HCT116 (cell line): ENCODE results near the gene KIAA1586. TPM values are rescaled to one million over a fixed set of nuclear protein-coding genes. Genes with fewer than 3 reads are reported as not detected.

Experiments
- ATAC-seq: fragments of 200-7000 bp; cut with Tn5 transposase; 2 replicates; pipeline ENCODE4 v1.9.1; 2020; ENCODE audit warnings: mild to moderate bottlenecking, moderate library complexity
- BruUV-seq: library from RNA; stranded (reverse); fragments of 400-500 nt; replicated peaks from 2 replicates; lab custom pipeline; 2021; lab: Mats Ljungman, UMichigan
- CTCF ChIA-PET: fragments of 300-600 bp; sonication (Branson Sonifier 250); formaldehyde crosslinking; loops from one replicate; lab custom pipeline; 2021; ENCODE audit warnings: antibody characterized with exemption; lab: Charles Lee
- POLR2A ChIA-PET: fragments of 300-600, 350-600 bp; sonication (Branson Sonifier 250); formaldehyde crosslinking; loops from one replicate; lab custom pipeline; 2021; ENCODE audit warnings: antibody characterized with exemption; lab: Charles Lee
- RAD21 ChIA-PET, 2 experiments: fragments of 300-600 bp; sonication (Branson Sonifier 250); formaldehyde crosslinking; loops; one replicate each; lab custom pipeline; 2023; ENCODE audit warnings: low total read pairs in 2 of 2; ENCODE audit not compliant: uncharacterized antibody in 2 of 2, unreplicated experiment in 2 of 2, low non-redundant PET in 1 of 2; lab: Charles Lee
- DNase-seq: peaks from one replicate; pipeline ENCODE4 v3.0.0-alpha.2; 2010; ENCODE audit warnings: low read depth, low spot score
- H2AFZ ChIP-seq: fragments of 200-600 bp; shearing (Covaris generic), sonication (generic); 2 replicates; pipeline ENCODE4 v1.6.1; 2017; ENCODE audit warnings: low read depth, mixed run types, mixed read lengths, antibody characterized with exemption, low read length; ENCODE audit not compliant: poor library complexity, severe bottlenecking
- H3K27ac ChIP-seq: 2 replicates; pipeline ENCODE4 v1.5.1; 2012; ENCODE audit warnings: low read depth, low read length
- H3K27me3 ChIP-seq: fragments of 200-600 bp; sonication (generic); 2 replicates; pipeline ENCODE4 v1.6.1; 2016; ENCODE audit warnings: mixed run types, low read length, mixed read lengths; ENCODE audit not compliant: insufficient read depth
- H3K36me3 ChIP-seq, 2 experiments: fragments of 200-500 bp in 1 of 2; fragments of 200-600 bp in 1 of 2; sonication (Bioruptor generic) in 1 of 2; sonication (generic) in 1 of 2; 2 replicates each; pipeline versions ENCODE4 v1.5.1 to v1.6.1; 2014 to 2016; ENCODE audit warnings: low read length in 2 of 2, inconsistent platforms in 1 of 2, mixed read lengths in 1 of 2, mixed run types in 1 of 2; ENCODE audit not compliant: insufficient read depth in 2 of 2, control insufficient read depth in 1 of 2
- H3K4me1 ChIP-seq, 2 experiments: fragments of 200-600 bp in 1 of 2; sonication (generic) in 1 of 2; 2 replicates each; pipeline versions ENCODE4 v1.5.1 to v1.6.1; 2012 to 2017; ENCODE audit warnings: low read length in 2 of 2, inconsistent platforms in 1 of 2, mild to moderate bottlenecking in 1 of 2, mixed read lengths in 1 of 2, mixed run types in 1 of 2, moderate library complexity in 1 of 2; ENCODE audit not compliant: insufficient read depth in 2 of 2, control insufficient read depth in 1 of 2
- H3K4me2 ChIP-seq: fragments of 200-600 bp; sonication (generic); 2 replicates; pipeline ENCODE4 v1.6.1; 2017; ENCODE audit warnings: mixed run types, low read length, mixed read lengths
- H3K4me3 ChIP-seq, 2 experiments: fragments of 200-600 bp in 1 of 2; sonication (generic) in 1 of 2; replicated peaks in 1 of 2; 2 replicates each; pipeline ENCODE4 v1.5.1; 2011 to 2016; ENCODE audit warnings: low read length in 2 of 2, control low read depth in 1 of 2, low read depth in 1 of 2, mild to moderate bottlenecking in 1 of 2, mixed read lengths in 1 of 2, mixed run types in 1 of 2
- H3K79me2 ChIP-seq: fragments of 200-600 bp; sonication (generic); 2 replicates; pipeline ENCODE4 v1.6.1; 2017; ENCODE audit warnings: mild to moderate bottlenecking, mixed run types, low read length, moderate library complexity, mixed read lengths; ENCODE audit not compliant: insufficient read depth
- H3K9ac ChIP-seq: fragments of 200-600 bp; sonication (generic); 2 replicates; pipeline ENCODE4 v1.6.1; 2016; ENCODE audit warnings: low read length, mixed read lengths
- H3K9me2 ChIP-seq: fragments of 200-600 bp; sonication (generic), shearing (Covaris generic); 2 replicates; pipeline ENCODE4 v1.6.1; 2017; ENCODE audit warnings: mixed run types, mild to moderate bottlenecking, moderate library complexity; ENCODE audit not compliant: insufficient read depth
- H3K9me3 ChIP-seq, 2 experiments: fragments of 200-500 bp in 1 of 2; fragments of 200-600 bp in 1 of 2; sonication (Bioruptor generic) in 1 of 2; sonication (generic) in 1 of 2; 2 replicates each; pipeline ENCODE4 v1.6.1; 2014 to 2017; ENCODE audit warnings: low read length in 2 of 2, mixed read lengths in 2 of 2, inconsistent platforms in 1 of 2, low read depth in 1 of 2, mild to moderate bottlenecking in 1 of 2, mixed run types in 1 of 2, moderate library complexity in 1 of 2; ENCODE audit not compliant: control insufficient read depth in 1 of 2, insufficient read depth in 1 of 2
- H4K20me1 ChIP-seq: fragments of 200-600 bp; sonication (generic), shearing (Covaris generic); 2 replicates; pipeline ENCODE4 v1.6.1; 2017; ENCODE audit warnings: mixed run types, mild to moderate bottlenecking, moderate library complexity; ENCODE audit not compliant: insufficient read depth
- CEBPB ChIP-seq: IDR thresholded peaks from 2 replicates; pipeline ENCODE4 v1.6.1; 2012; ENCODE audit warnings: low read depth
- CTCF ChIP-seq, 3 experiments: fragments of 200-600 bp in 1 of 3; sonication (generic) in 1 of 3; IDR thresholded peaks in 2 of 3; conservative IDR thresholded peaks in 1 of 3; 2 replicates each; pipeline ENCODE4 v1.5.1; 2012 to 2017; ENCODE audit warnings: low read depth in 2 of 3, low read length in 2 of 3, antibody characterized with exemption in 1 of 3, borderline replicate concordance in 1 of 3, control low read depth in 1 of 3, mild to moderate bottlenecking in 1 of 3, mixed read lengths in 1 of 3, mixed run types in 1 of 3, moderate library complexity in 1 of 3; ENCODE audit not compliant: insufficient read depth in 1 of 3
- FOSL1 ChIP-seq: IDR thresholded peaks from 2 replicates; pipeline ENCODE4 v1.6.1; 2012; ENCODE audit warnings: low read depth
- JUND ChIP-seq: IDR thresholded peaks from 2 replicates; pipeline ENCODE4 v1.6.1; 2012
- POLR2A ChIP-seq: IDR thresholded peaks from 2 replicates; pipeline ENCODE4 v1.7.0; 2011; ENCODE audit warnings: borderline replicate concordance; ENCODE audit not compliant: insufficient read depth, insufficient read length; ENCODE audit errors: extremely low read depth
- POLR2AphosphoS5 ChIP-seq: IDR thresholded peaks from 2 replicates; pipeline ENCODE4 v1.6.1; 2011; ENCODE audit warnings: mild to moderate bottlenecking, low read depth, low read length, moderate library complexity
- SRF ChIP-seq: IDR thresholded peaks from 2 replicates; pipeline ENCODE4 v1.6.1; 2012; ENCODE audit warnings: low read depth
- ZBTB33 ChIP-seq: IDR thresholded peaks from 2 replicates; pipeline ENCODE4 v1.6.1; 2011; ENCODE audit warnings: mild to moderate bottlenecking, low read length, moderate library complexity; ENCODE audit not compliant: insufficient replicate concordance; ENCODE audit errors: extremely low read depth
- intact Hi-C: fragments of 100-400 bp; cut with micrococcal nuclease; formaldehyde crosslinking; loops from 2 replicates; pipeline ENCODE4 v1.10.0; 2022
- total RNA-seq: library from RNA; stranded (reverse); gene quantifications from one replicate; pipeline ENCODE4 v1.2.1, GENCODE V29; 2021; ENCODE audit not compliant: unreplicated experiment

The KIAA1586 gene
- total RNA-seq, 1 experiment from 2014 or later: 12.7 TPM

GRCh38 chr6:57019434-57019833 lies 27.1 kb upstream of the KIAA1586 start:
- ChIA-PET POLR2A (no interaction called here), RAD21 (no interaction called here), CTCF (interaction anchor here (0.7 to 1.2 kb wide), 2 partner anchors 8 to 115 kb away, joined by 3 to 4 read pairs; no protein-coding TSS in a partner anchor)
- no TSS peak for BruUV-seq
- Histone ChIP-seq H3K4me2 (no peak overlapping the region), H3K9ac (no peak overlapping the region), H3K27me3 (no peaks in the 10 kb centered on the region), H4K20me1 (no peaks in the 10 kb centered on the region), H3K9me2 (no peaks in the 10 kb centered on the region), H3K4me3 (no peak overlapping the region), H3K79me2 (no peaks in the 10 kb centered on the region), H3K9me3 (peaks cover 0 to 6% of the 10 kb centered on the region in 2 experiments; a peak in 1 of 4 replicates), H3K27ac (no peak overlapping the region), H3K4me1 (peaks cover 0 to 4% of the 10 kb centered on the region in 2 experiments; a peak in 1 of 4 replicates), H3K36me3 (no peaks in the 10 kb centered on the region), H2AFZ (no peak overlapping the region)
- no peak for TF ChIP-seq ZBTB33
- TF ChIP-seq SRF: no peak
- TF ChIP-seq POLR2AphosphoS5: no peak
- TF ChIP-seq JUND: no peak
- no peak for TF ChIP-seq CEBPB
- TF ChIP-seq POLR2A: no peak
- TF ChIP-seq FOSL1: no peak
- no peak for TF ChIP-seq CTCF (IDR thresholded peaks at IDR 0.05 in 2 of 3, conservative IDR thresholded peaks at IDR 0.05 in 1 of 3; ENCODE audit: borderline replicate concordance in 1 of 3, insufficient read depth in 1 of 3, low read depth in 2 of 3, low read length in 2 of 3)
- DNase-seq: no peak
- no peak for ATAC-seq
- intact Hi-C loops: loop anchor here (5.0 kb wide), 1 partner anchor 62 kb away; the partner anchor contains the start of gene BEND6
